Ascending aorta (tissue), 2 donors: ENCODE data around the gene CST6. TPM values are rescaled to one million over a fixed set of nuclear protein-coding genes. Genes with fewer than 3 reads are reported as not detected.

ENCODE experiments used
- DNase-seq, 2 donors: peaks; one replicate each; pipeline ENCODE4 v3.0.0-alpha.2; 2019; ENCODE audit warnings: low spot score in 2 of 2
- H3K27ac ChIP-seq, 2 donors: fragments of 200-600 bp; sonication (generic); one replicate each; pipeline ENCODE4 v1.5.1; 2016 to 2017; ENCODE audit warnings: mild to moderate bottlenecking in 1 of 2
- H3K27me3 ChIP-seq: fragments of 200-600 bp; sonication (generic); one replicate; pipeline ENCODE4 v1.5.1; 2017
- H3K36me3 ChIP-seq, 2 donors: fragments of 200-600 bp; sonication (generic); one replicate each; pipeline ENCODE4 v1.5.1; 2016
- H3K4me1 ChIP-seq, 2 donors: fragments of 200-600 bp; sonication (generic); one replicate each; pipeline ENCODE4 v1.5.1; 2016 to 2017; ENCODE audit warnings: mild to moderate bottlenecking in 1 of 2
- H3K4me3 ChIP-seq, 2 donors: fragments of 200-600 bp; sonication (generic); one replicate each; pipeline ENCODE4 v1.5.1; 2016 to 2017; ENCODE audit warnings: mild to moderate bottlenecking in 1 of 2
- H3K9me3 ChIP-seq, 2 donors: fragments of 200-600 bp; sonication (generic); one replicate each; pipeline ENCODE4 v1.5.1; 2016
- CTCF ChIP-seq, 3 experiments: fragments of 200-600 bp in 2 of 3; fragments of 450-650 bp in 1 of 3; sonication (generic) in 2 of 3; IDR thresholded peaks; one replicate each; pipeline ENCODE4 v1.5.1; 2016 to 2019; ENCODE audit warnings: antibody characterized with exemption in 3 of 3, mild to moderate bottlenecking in 1 of 3, moderate library complexity in 1 of 3
- intact Hi-C: fragments of 100-400 bp; cut with DNase I; formaldehyde crosslinking; loops from one replicate; pipeline ENCODE4 v1.15.1; 2023
- total RNA-seq: library from RNA; depleted of rRNA; stranded (reverse); fragments of >200 nt; gene quantifications from one replicate; pipeline ENCODE4 v1.1.0, GENCODE V29; 2016

The CST6 gene
- total RNA-seq, 1 donor from 2014 or later: 4.4 TPM

- DNase-seq: no peak
- Histone ChIP-seq H3K27me3 (no peaks in the 10 kb centered on the region), H3K9me3 (no peaks in the 10 kb centered on the region), H3K4me3 (no peak overlapping the region), H3K36me3 (no peaks in the 10 kb centered on the region), H3K4me1 (peaks cover 0 to 9% of the 10 kb centered on the region in 2 donors), H3K27ac (no peak overlapping the region)
- TF ChIP-seq CTCF (IDR thresholded peaks at IDR 0.05): no peak
- intact Hi-C loops: no loop called here
Measured at GRCh38 chr11:66046901-66047300, 35.1 kb downstream of the CST6 start.

GRCh38 chr11:66047541-66048365, 35.9 kb downstream of the CST6 start:
- Histone ChIP-seq H3K27me3 (no peaks in the 10 kb centered on the region), H3K4me1 (peaks cover 0 to 11% of the 10 kb centered on the region in 2 donors), H3K27ac (no peak overlapping the region), H3K36me3 (no peaks in the 10 kb centered on the region), H3K4me3 (no peak overlapping the region), H3K9me3 (no peaks in the 10 kb centered on the region)
- intact Hi-C loops: no loop called here
- TF ChIP-seq CTCF (IDR thresholded peaks at IDR 0.05): no peak
- no peak for DNase-seq

GRCh38 chr11:66048547-66049323, 36.9 kb downstream of the CST6 start, which contains the start of gene GAL3ST3:
Gene GAL3ST3 (minus strand): TSS chr11:66049161. CDS start chr11:66045415, 3,746 bp downstream.
- H3K4me1 ChIP-seq: peaks cover 6 to 19% of the 10 kb centered on the region in 2 donors
- H3K4me3 ChIP-seq: peak within 1 kb of the TSS in 1 of 2 donors; percentile 37
- no peak for TF ChIP-seq CTCF (IDR thresholded peaks at IDR 0.05)
- intact Hi-C loops: no loop called here
- no peaks in the 10 kb centered on the region for H3K9me3 ChIP-seq
- H3K36me3 ChIP-seq: no peaks in the 10 kb centered on the region
- no peak for DNase-seq
- H3K27ac ChIP-seq: no peak within 1 kb of the TSS
- no peaks in the 10 kb centered on the region for H3K27me3 ChIP-seq

GRCh38 chr11:66050581-66051231, 38.9 kb downstream of the CST6 start:
- no peak for TF ChIP-seq CTCF (IDR thresholded peaks at IDR 0.05)

GRCh38 chr11:66051371-66051765, 39.6 kb downstream of the CST6 start:
- H3K4me3 ChIP-seq: peak overlapping the region; percentile 94
- peak overlapping the region; percentile 83 to 84 for H3K27ac ChIP-seq
- no peaks in the 10 kb centered on the region for H3K9me3 ChIP-seq
- H3K4me1 ChIP-seq: peaks cover 6 to 19% of the 10 kb centered on the region in 2 donors
- no peaks in the 10 kb centered on the region for H3K27me3 ChIP-seq
- DNase-seq: no peak
- TF ChIP-seq CTCF (IDR thresholded peaks at IDR 0.05): no peak
- peaks cover 16 to 21% of the 10 kb centered on the region in 2 donors for H3K36me3 ChIP-seq
- intact Hi-C loops: no loop called here

More at GRCh38 chr11:66050581-66051231, 38.9 kb downstream of the CST6 start:
- intact Hi-C loops: no loop called here
- H3K9me3 ChIP-seq: no peaks in the 10 kb centered on the region
- no peak overlapping the region for H3K4me3 ChIP-seq
- H3K36me3 ChIP-seq: peaks cover 13 to 15% of the 10 kb centered on the region in 2 donors
- DNase-seq: no peak
- H3K4me1 ChIP-seq: peaks cover 6 to 19% of the 10 kb centered on the region in 2 donors
- H3K27me3 ChIP-seq: no peaks in the 10 kb centered on the region
- no peak overlapping the region for H3K27ac ChIP-seq
